HG03354 (cell line): Measurements from ENCODE around the gene EBF4.

Source experiments
- ATAC-seq: cut with Tn5 transposase; IDR thresholded peaks from one replicate; pipeline ENCODE4 v1.9.1; 2021; ENCODE audit warnings: mild to moderate bottlenecking; ENCODE audit not compliant: unreplicated experiment, poor library complexity, severe bottlenecking

The EBF4 gene

DNA sequence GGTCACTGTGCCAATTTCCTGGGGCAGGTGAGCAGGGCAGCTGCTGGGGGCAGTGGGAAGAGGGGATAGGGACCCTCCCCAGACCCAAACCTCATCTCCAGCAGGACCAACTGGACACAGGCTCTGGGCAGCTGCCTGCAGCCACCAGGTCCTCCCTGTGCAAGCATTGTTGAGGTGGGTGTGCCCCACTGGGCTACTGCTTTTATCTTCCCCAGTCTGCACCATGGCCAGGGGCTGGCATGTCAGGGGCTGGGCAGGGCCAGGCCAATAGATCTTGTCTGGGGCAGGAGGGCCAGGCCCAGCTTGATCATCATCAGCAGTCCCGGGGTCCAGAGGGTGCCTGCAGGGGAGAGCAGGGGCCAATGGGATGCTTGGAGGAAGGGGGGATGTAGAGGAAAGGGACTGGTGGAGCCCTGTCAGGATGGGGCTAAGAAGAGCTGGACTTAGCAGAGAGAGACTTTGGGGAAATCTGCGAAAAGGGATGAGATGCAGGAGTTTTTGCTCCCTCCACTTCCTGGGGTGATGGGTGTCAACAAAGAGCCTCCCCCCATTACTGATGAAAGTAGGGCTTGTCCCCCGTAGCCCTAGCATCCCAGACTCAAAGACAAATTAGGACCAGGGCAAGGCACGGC is 5.7 kb downstream of the EBF4 start:
- ATAC-seq = no peak

DNA sequence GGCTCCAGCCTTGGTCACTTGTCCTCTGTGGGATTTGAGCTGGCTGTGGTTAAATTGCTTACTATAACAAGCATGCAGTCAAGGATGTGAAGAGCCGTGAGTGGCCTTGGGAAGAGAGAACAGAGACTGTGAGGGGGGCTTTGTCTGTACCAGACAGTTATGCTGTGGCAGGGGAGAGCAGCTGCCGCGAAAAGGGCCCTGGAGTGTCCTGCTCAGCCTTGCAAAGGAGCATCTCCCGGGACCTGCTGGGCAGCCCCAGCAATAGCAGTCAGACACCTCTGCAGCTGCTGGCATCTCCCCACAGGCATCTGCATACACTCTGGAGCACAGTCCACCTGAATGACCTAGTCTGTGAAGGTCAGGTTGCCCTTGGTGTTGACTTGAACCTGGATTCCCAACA is 6.3 kb downstream of the EBF4 start:
- ATAC-seq = no peak

DNA sequence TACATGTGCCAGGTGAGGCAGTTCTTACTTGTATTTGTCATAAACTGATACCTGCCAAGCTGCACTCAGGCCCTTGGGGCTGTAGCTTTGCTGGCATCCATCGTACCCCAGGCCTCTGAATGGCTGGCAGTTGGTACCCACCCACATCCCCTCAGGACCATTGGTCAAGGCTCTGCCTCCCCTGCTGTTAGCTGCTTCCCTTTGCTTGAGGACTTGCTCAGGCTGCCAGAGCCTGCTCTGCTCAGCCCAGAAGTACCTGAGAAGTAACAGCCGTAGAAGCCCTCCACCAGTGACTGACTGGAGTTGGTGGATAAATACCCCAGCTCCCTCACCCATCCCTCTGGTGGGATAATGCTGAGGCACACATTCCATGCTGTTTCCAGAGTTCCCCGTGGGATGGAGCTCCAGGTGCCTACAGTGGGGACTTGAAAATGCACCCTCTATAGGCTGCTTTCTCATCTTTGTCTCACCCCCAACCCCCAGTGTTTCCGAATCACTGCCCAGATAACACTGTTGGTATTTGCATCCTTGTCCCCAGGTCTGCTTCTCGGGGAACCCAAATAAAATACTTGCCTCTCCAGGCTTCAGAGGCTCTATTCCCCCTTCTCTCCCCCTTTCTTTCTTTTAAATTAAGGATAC is 7.3 kb downstream of the EBF4 start:
- no peak for ATAC-seq

DNA sequence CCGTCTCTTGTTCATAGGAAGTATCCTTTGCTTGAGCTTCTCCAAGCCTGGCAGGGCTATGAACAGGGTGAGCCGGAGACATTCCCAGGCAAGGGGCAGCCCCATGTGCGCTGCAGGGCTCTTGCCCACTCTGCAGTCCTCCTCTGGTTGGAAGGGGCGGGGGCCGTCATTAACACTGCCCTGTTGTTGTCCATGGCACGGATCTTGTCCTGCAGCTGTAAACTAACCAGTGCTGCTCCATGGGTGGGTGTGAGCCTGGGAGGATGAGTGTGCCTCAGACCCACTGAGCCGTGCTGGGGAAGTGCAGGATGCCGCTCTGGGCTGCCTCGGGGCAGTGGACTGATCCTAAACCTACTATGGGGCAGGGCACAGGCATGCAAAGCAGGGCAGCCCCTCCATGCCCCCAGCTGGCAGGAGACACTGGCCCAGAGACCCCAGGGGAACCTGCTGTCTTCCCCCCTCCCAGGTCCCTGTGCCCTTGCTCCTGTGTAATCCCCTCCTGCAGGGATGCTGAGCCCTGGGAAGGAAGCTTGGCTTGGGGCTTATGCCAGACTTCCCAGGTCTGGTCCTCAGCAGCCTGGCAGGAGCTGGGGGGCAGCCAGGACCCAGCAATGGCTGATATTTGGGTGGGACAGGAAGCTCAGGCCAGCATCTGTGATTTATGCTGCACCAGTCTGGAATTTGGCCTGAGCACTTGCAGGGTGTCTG is 8.5 kb downstream of the EBF4 start:
- no peak for ATAC-seq

DNA sequence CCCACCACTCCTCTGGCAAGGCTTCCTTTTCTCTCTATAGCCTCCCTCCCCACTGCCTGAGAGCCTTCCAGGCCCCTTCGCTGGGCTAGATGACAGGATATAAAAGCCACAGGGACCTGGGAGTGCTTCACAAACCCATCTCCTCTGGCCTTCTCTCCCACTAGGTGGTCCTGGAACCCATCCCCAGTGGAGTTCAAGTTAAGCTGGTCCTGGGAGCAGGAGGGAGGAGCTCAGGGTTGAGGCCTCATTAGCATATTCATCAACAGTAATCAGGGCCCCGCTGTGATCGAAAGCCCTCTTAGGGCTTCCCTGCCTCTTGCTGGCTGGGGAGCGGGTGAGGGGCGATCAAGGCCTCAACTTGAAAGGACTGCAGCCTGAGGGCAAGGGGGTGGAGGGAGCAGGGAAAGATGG is 9.1 kb downstream of the EBF4 start:
- ATAC-seq = no peak

DNA sequence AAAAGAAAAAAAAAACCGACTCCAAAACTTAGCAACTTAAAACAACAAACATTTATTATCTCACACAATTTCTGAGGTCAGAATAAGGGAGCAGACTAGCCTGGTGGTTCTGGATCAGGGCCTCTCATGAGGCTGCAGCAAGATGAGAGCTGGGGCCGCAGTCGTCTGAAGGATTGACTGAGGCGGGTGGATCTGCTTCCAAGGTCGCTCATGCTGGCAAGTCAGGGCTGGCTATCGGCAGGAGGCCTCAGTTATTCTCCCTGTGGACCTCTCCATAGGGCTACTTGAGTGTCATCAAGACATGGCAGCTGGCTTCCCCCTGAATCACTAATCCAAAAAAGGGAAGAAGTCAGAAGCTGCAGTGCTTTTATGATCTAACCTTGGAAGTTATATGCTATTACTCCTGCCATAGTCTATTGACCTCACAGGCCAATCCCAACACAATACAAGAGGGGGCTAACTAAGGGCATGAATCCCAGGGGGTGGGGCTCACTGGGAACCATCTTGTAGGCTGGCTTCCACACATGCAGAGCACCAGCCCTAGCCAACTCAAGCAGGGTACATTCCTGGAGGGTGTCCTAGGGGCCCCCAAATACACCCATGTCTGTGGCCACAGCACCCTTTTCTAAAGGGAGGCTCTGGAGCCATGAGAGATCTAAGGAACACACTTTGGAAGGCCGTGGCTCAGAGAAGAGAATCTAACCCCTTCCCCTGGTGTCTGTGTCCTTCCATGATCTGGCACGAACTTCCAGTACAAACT is 11.3 kb downstream of the EBF4 start:
- ATAC-seq = no peak

DNA sequence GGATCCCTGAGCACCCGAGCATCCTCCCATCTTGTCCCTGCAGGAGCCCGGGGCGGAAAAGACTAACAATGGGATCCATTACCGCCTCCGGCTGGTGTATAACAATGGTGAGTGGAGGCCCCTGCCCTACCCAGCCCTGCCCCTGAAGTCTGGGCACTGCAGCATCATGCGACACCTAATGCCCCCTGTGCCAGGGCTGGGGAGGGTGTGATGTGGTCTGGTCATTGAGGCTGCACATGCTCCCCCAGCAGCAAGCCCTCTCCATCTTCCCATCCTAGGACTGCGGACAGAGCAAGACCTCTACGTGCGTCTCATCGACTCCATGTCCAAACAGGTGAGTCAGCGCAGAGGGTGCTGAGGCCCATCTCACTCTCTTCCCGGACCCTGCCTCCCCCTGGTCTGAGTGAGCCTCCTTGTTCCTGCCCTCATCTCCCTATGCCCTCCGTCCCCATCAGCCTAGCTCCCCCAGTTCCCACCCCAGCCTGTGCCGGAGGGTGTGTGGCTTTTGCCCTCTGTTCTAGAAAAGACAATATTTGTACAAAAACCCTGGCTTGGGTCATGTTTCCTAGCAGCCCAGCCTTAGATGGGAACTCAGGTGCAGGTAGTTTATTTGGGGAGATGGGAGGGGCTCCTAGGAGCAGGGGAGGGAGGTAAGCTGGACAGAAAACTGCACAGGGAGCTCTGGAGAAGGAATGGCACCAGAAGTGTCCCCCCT is 13.5 kb downstream of the EBF4 start:
- ATAC-seq = no peak

DNA sequence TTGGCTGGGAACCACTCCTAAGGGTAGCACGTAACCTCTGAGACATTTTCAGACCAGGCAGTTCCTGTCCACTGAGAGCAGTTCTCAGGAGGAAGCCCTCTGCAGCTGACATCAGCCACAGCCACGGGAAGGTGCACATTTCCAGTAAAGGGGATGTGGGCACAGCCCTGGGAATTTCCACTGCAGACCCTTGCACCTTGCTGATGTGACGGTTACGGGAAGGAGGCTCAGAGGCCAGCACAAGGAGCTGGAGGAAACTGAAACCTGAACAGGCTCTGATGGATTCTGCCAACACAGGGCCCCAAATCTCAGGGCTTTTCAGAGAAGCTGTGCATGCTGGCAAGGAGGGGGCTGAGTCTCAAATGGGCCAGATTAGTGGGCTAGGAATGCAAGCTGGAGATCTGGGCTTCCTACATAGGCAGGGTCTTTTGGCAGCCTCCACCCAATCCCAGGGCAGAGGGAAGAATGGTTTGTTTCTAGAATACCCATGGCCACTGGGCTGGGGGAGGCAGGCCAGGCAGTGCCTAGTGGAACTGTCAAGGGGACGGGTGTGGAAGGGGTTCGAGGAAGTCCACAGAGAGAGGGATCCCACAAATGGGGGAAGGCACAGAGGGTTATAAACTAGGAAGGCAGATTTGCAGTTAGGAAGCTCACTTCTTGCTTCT is 14.2 kb downstream of the EBF4 start:
- no peak for ATAC-seq

DNA sequence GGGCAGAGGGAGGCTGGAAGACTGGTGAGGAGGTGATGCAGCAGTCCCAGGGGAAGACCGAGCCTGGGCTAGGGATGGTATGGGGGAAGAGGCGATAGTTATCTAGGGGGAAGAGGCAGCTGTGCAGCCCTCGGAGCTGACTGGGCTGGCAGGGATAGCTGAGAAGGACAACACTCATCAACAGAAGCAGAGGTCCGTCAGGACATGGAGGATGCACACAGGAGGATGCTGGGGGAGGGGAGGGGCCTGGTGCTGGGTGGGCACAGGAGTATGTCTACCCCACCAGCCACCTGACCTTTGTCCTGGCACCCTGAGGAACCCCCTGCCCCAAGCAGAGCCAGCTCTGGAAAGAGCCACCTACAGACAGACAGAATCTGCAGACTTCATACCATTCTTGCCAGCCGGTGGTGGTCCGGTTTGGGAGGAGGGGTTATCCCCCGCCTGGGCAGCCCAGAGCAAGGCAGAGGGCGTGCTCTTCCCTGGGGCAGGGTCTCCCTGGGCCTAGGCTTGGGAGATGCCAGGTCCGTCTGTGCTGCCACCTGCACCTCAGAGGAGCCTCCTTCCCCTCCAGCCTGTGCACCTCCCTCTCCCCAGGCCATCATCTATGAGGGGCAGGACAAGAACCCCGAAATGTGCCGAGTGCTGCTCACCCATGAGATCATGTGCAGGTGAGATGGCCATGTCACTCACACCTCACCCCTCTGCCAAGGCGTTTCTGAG is 14.9 kb downstream of the EBF4 start:
- ATAC-seq = no peak

DNA sequence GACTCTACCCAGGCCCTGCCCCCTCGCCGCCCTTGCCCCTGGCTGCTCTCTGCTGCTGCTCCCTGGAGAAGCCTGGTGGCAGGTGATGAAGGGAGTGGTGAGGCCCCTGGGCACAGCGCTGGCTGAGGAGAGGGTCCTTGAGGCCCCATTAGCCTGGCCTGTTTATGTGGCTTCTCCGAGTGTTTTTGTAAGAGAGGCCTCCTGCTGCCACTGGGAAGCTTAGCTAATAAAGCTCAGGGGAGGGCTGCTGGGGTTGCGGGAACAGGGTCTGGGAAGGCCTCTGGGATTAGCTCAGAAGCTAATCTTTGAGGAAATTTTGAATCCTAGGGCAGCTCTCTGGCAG is 15.5 kb downstream of the EBF4 start:
- ATAC-seq = no peak

DNA sequence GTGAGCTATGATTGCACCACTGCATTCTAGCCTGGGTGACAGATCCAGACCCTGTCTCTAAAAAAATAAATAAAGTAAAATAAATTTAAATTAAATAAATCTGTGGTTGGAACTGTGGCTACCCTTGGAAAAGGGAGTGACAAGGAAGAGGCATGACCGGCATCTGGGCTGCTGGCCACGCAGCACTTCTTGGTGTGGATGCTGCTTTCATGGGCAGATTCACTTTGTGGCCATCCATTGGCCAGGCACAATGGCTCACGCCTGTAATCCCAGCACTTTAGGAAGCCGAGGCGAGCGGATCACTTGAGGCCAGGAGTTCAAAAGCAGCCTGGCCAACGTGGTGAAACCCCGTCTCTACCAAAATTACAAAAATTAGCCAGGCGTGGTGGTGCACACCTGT is 16.1 kb downstream of the EBF4 start:
- no peak for ATAC-seq

DNA sequence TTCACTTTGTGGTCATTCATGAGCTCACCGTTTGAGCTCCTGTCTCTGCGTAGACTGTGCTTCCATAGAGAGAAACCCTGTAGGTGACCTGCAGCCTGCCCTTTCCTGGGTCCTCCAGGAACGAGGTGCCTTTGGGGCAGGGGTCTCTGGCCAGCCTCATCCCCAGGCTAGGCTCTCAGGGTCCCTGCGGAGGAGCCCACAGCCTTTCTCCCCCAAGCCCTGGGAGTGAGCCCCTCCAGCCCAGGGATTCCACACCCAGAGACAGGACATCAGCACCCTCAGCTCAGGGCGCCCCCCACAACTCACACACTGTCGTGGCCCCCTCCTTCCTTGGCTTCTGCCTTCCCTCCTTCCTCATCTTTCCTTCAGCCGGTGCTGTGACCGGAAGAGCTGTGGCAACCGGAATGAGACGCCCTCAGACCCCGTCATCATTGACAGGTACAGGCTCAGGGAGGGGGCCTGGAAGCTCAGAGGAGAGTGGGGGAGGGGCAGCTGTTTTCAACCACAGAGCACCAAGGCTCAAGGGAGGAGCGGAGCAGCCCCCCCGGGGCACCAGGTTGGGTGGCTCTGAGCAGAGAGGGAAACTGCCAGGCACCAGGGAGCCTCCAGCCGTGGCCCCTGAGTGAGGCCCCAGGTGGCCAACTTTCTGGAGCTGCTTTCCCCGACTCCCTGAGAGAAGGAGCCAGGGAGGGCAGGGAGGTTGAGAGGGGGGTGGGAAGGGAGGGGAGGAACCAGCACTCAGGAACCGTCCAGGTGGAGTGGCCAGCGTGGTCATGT is 16.8 kb downstream of the EBF4 start:
- no peak for ATAC-seq

DNA sequence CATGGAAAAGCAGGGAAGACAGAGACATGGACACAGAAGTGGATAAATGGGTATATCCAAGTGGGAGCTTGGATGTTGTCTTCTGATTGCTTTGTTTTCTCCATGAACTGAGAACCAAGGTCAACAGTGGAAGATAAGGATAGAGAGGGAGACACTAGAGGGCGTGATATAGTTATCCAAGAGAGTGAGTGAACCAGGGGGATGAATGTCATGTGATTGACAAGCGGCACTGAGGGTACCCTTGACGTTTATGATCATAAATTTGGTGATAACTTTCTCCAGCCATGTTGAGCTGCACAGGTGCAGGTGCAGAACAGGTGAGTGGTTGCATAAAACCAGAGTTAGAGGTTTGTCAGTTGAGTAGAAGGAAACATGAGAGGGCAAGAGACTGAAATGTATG is 20.7 kb downstream of the EBF4 start:
- ATAC-seq = no peak

DNA sequence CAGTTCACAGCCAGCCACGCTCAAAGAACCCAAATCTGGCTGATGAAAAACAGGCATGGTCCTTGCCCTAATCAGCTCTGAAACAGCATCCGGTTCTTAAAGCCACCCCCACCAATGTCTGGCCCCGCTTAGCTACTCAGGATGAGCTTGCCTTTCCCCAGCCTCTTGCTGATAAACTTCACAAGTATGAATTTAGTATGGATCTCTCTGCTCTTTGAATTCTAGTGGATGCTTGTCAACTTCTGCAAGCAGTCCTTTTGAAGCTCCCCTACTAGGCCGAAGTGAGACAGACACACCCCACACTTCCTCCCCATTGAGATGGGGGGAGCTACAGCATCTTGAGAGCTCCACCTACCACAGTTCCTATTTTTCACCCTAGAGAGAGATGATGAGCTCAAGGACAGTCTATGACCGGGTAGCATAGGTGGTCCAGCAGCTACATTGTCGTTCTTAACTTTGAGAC is 36.7 kb downstream of the EBF4 start:
- no peak for ATAC-seq

DNA sequence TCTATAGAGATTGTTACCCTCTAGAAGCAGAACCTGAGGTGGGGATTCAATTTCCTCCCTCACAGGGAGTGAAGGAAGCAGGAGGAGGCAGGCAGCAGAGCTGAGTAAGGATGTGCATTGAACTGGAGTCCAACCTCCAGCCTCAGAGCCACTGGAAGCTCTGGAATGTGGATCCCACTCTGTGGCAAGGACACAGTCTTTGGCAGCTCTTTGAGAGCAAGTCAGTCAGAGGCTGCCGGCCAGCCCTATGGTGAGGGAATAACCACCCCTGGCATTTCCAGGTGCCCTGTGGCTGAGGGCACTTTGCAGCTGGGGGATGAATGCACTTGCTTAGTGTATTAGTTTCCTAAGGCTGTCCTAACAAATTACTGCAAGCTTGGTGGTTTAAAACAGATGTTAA is 37.2 kb downstream of the EBF4 start:
- no peak for ATAC-seq

DNA sequence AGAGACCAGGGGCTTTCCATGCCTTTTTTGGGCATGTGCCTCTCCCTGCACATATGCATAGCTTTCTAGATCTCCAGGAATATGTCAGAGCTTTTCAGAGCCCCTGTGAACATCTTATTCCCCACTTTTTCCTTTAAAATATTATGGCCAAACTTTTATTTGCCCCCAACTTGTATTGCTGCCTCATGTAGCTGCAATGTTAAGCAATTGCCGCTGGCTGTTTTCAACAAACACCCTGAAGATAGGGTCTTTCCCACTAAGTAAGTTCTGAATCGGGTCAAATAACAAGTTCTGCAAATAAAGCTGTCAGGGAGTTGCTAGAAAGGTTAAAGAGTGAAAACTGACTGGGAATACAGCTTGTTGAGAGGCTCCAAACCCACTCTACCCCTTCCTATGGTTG is 42.3 kb downstream of the EBF4 start:
- no peak for ATAC-seq

DNA sequence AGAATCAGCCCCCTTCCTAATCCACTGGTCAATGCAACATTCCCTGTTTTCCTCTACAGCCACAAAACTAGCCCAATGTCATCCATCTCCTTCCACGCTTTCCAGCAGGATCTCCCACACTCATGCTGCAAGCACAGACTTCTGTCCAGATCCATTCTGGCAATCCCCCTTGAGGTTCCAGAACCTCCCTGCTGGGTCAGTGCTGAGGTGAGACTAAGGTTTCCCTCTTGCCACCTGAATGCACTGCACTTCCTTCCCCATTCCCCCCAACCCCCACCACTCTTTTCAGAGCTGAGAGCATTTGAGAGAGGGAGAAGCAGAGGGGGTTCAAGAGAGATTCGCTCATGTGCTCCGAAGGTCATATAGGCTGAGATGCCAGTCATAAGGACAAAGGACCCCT is 43.9 kb downstream of the EBF4 start:
- ATAC-seq = no peak

DNA sequence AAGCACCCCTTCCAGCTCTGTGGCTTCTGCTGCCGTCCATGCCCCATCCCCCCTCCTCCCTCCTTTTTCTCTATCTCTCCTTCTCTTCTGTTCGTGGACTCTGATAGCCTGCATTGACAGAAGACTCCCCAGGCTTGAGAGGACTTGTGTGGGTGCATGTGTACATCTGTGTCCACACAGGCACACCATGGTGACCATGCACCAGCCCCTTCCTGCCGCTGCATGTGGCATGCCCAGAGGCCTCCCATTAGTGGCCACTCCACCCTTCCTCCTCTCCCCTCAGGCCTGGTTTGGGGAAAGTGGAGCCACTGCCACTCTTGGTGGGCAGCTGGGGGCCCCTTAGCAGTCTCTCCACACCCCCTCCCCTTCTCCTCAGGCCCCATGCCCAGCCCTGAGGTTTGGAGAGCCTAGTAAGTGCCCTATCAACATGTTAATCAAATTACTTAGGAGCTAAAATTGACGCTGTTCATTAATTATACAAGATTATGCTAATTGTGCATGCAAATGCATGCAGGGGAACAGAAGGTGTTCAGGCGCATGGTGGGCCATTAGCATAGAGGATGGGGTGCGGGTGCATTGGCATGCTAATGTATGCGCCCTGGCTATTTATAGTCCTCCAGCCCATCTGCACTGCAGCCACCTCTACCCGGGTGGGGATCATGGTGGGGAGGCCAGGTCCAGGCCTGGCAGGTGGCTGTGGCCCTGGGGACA is 45.9 kb downstream of the EBF4 start:
- ATAC-seq = no peak
